HG02981 (cell line): Measurements from ENCODE around the gene ARHGAP44.

ENCODE experiments used
- ATAC-seq: cut with Tn5 transposase; IDR thresholded peaks from one replicate; pipeline ENCODE4 v1.9.1; 2021; ENCODE audit warnings: mild to moderate bottlenecking, moderate library complexity; ENCODE audit not compliant: unreplicated experiment

Gene ARHGAP44

GRCh38 chr17:12896180-12896785 lies 107.0 kb downstream of the ARHGAP44 start:
- no peak for ATAC-seq

GRCh38 chr17:12898110-12898509 lies 108.8 kb downstream of the ARHGAP44 start:
- no peak for ATAC-seq

GRCh38 chr17:12899604-12900003 lies 110.3 kb downstream of the ARHGAP44 start:
- ATAC-seq: no peak

- no peak for ATAC-seq
Measured at GRCh38 chr17:12900474-12900873, 111.2 kb downstream of the ARHGAP44 start.

- no peak for ATAC-seq
Measured at GRCh38 chr17:12902046-12902445, 112.7 kb downstream of the ARHGAP44 start.

GRCh38 chr17:12907477-12907876 lies 118.2 kb downstream of the ARHGAP44 start:
- no peak for ATAC-seq

- no peak for ATAC-seq
Measured at GRCh38 chr17:12909046-12909445, 119.7 kb downstream of the ARHGAP44 start.

- no peak for ATAC-seq
Measured at GRCh38 chr17:12909511-12909910, 120.2 kb downstream of the ARHGAP44 start.

- no peak for ATAC-seq
Measured at GRCh38 chr17:12911239-12911638, 121.9 kb downstream of the ARHGAP44 start.

GRCh38 chr17:12917399-12917798 lies 128.1 kb downstream of the ARHGAP44 start:
- no peak for ATAC-seq

- ATAC-seq: no peak
Measured at GRCh38 chr17:12918142-12918541, 128.8 kb downstream of the ARHGAP44 start.

GRCh38 chr17:12922120-12922519 lies 132.8 kb downstream of the ARHGAP44 start:
- no peak for ATAC-seq

GRCh38 chr17:12924614-12925013 lies 135.3 kb downstream of the ARHGAP44 start:
- ATAC-seq: no peak

GRCh38 chr17:12927001-12927400 lies 137.7 kb downstream of the ARHGAP44 start:
- ATAC-seq: no peak

GRCh38 chr17:12927541-12928425 lies 138.5 kb downstream of the ARHGAP44 start:
- ATAC-seq: no peak

- no peak for ATAC-seq
Measured at GRCh38 chr17:12928736-12929135, 139.4 kb downstream of the ARHGAP44 start.

- ATAC-seq: no peak
Measured at GRCh38 chr17:12936501-12936900, 147.2 kb downstream of the ARHGAP44 start.

GRCh38 chr17:12940699-12941098 lies 151.4 kb downstream of the ARHGAP44 start:
- no peak for ATAC-seq

GRCh38 chr17:12947047-12947446 lies 157.7 kb downstream of the ARHGAP44 start:
- no peak for ATAC-seq

GRCh38 chr17:12952012-12952411 lies 162.7 kb downstream of the ARHGAP44 start:
- no peak for ATAC-seq

GRCh38 chr17:12953156-12953555 lies 163.9 kb downstream of the ARHGAP44 start:
- no peak for ATAC-seq

GRCh38 chr17:12955521-12955920 lies 166.2 kb downstream of the ARHGAP44 start:
- no peak for ATAC-seq
